ENCODE data around the gene POC1B. TPM values are rescaled to one million over a fixed set of nuclear protein-coding genes. Genes with fewer than 3 reads are reported as not detected.

POC1B gene
- 9.9 and 27.0 TPM in 2 replicates for total RNA-seq

GRCh38 chr12:89525824-89526770 lies at the start of gene POC1B:
Gene POC1B (minus strand): TSS chr12:89526047. CDS start chr12:89525895, 152 bp downstream.

GRCh38 chr12:89524541-89525304 lies 1.1 kb downstream of the POC1B start, which contains the start of gene GALNT4:
Gene GALNT4 (minus strand): TSS chr12:89524796. CDS start chr12:89524549, 247 bp downstream.

Other genes starting within 250 kb of the POC1B start
- gene DUSP6, start 173.5 kb downstream of the POC1B start, total RNA-seq = 23.7 and 46.2 TPM in 2 replicates
- 5.9 and 6.1 TPM in 2 replicates for gene GALNT4, start 1.3 kb downstream of the POC1B start, total RNA-seq
- 33.7 and 58.8 TPM in 2 replicates for gene ATP2B1, start 182.8 kb upstream of the POC1B start, total RNA-seq